Cardiac muscle cell (in vitro differentiated cells and primary cell): Measurements from ENCODE around the gene CD3E. TPM values are rescaled to one million over a fixed set of nuclear protein-coding genes. Genes with fewer than 3 reads are reported as not detected.

Source experiments
- DNase-seq, 2 donors: peaks; one replicate each; pipeline versions ENCODE4 v3.0.0 to v3.0.0-alpha.2; 2010 to 2017; ENCODE audit warnings: low read depth in 1 of 2, low spot score in 1 of 2
- H3K27ac ChIP-seq: fragments of 200-600 bp; sonication (generic); 2 replicates; pipeline ENCODE4 v1.5.1; 2016
- H3K27me3 ChIP-seq: fragments of 200-600 bp; sonication (generic); 2 replicates; pipeline ENCODE4 v1.6.0; 2016; ENCODE audit warnings: control low read depth
- H3K36me3 ChIP-seq: fragments of 200-600 bp; sonication (generic); 2 replicates; pipeline ENCODE4 v1.5.1; 2016; ENCODE audit warnings: control low read depth
- H3K4me1 ChIP-seq: fragments of 200-600 bp; sonication (generic); 2 replicates; pipeline ENCODE4 v1.8.1; 2017; ENCODE audit warnings: low read depth, mild to moderate bottlenecking, mixed run types
- H3K4me3 ChIP-seq: fragments of 200-600 bp; sonication (generic); 2 replicates; pipeline ENCODE4 v1.5.1; 2016; ENCODE audit warnings: mild to moderate bottlenecking
- H3K9me3 ChIP-seq: fragments of 200-600 bp; sonication (generic); 2 replicates; pipeline ENCODE4 v1.5.1; 2017; ENCODE audit warnings: low read depth, mild to moderate bottlenecking, control low read depth
- polyA plus RNA-seq: library from polyadenylated mRNA; unstranded; fragments of >200 nt; fragmentation: Nextera tagmentation; extraction: Ambion mirVana; gene quantifications from 2 replicates; pipeline ENCODE4 v1.2.1, GENCODE V29; 2016
- total RNA-seq: library from RNA; depleted of rRNA; stranded (reverse); fragments of >200 nt; gene quantifications from 2 replicates; pipeline ENCODE4 v1.2.3, GENCODE V29; 2016
- TF ChIP-seq, protein P1 (sequence below): IDR thresholded peaks from 2 replicates; pipeline ENCODE4 v1.5.1; 2012; ENCODE audit warnings: low read depth, mild to moderate bottlenecking, low read length

Gene CD3E
- total and polyA plus RNA-seq, 2 experiments from 2014 or later = not detected

DNA sequence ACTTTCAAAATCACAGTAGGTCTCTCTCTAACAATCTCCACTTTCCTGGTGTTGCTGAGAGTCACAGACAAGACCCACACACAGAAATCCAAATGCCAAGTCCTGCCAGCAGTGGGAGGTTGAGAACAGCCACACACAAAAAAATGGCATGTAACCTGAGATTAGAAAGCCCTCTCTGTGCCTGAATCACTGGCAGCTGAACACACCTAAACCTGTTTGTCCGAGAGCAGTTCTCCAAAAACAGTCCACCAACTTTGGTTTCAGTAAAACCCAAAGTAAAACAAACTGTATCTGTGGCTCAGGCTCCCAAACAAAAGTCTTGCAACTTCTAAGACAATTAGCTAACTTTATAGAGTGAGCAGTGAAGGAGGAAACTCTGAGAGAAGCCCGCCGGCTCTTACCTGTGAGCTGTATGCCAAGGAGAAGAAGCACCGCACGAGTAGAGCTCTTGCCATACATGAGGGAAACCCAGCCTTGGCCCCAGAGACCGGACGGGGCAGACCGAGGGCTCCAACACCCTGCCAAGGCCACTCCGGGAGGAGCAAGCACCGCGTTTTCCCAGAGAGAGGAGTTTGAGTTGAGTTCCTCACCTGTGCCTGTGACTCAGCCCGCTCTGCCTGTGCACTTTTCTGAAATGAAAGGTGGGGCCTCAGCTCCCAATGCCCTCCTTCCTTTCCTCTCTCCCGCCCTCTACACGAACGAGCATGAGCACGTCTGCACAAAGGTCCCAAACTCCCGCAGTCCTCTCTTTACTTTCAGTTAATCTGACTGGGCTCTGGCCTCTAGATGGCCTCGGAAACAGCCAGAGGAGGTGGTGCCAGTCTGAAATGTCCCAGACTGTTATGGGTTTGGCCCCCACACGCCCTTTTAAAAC is 40.6 kb upstream of the CD3E start, which contains the start of gene MPZL2:
Gene MPZL2, minus strand, starts transcription at position 603 of the 874 bp plus-strand sequence. Its CDS starts 144 bp downstream, at position 459.
- H3K9me3 ChIP-seq = no peaks in the 10 kb centered on the region
- H3K27me3 ChIP-seq = peaks cover 93% of the 10 kb centered on the region
- TF ChIP-seq, protein P1, sequence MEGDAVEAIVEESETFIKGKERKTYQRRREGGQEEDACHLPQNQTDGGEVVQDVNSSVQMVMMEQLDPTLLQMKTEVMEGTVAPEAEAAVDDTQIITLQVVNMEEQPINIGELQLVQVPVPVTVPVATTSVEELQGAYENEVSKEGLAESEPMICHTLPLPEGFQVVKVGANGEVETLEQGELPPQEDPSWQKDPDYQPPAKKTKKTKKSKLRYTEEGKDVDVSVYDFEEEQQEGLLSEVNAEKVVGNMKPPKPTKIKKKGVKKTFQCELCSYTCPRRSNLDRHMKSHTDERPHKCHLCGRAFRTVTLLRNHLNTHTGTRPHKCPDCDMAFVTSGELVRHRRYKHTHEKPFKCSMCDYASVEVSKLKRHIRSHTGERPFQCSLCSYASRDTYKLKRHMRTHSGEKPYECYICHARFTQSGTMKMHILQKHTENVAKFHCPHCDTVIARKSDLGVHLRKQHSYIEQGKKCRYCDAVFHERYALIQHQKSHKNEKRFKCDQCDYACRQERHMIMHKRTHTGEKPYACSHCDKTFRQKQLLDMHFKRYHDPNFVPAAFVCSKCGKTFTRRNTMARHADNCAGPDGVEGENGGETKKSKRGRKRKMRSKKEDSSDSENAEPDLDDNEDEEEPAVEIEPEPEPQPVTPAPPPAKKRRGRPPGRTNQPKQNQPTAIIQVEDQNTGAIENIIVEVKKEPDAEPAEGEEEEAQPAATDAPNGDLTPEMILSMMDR = no peak
- no peaks in the 10 kb centered on the region for H3K36me3 ChIP-seq
- DNase-seq = peak in 1 of 2 donors; percentile 17
- H3K4me3 ChIP-seq = no peak within 1 kb of the TSS
- no peak within 1 kb of the TSS for H3K27ac ChIP-seq
- H3K4me1 ChIP-seq = no peaks in the 10 kb centered on the region

DNA sequence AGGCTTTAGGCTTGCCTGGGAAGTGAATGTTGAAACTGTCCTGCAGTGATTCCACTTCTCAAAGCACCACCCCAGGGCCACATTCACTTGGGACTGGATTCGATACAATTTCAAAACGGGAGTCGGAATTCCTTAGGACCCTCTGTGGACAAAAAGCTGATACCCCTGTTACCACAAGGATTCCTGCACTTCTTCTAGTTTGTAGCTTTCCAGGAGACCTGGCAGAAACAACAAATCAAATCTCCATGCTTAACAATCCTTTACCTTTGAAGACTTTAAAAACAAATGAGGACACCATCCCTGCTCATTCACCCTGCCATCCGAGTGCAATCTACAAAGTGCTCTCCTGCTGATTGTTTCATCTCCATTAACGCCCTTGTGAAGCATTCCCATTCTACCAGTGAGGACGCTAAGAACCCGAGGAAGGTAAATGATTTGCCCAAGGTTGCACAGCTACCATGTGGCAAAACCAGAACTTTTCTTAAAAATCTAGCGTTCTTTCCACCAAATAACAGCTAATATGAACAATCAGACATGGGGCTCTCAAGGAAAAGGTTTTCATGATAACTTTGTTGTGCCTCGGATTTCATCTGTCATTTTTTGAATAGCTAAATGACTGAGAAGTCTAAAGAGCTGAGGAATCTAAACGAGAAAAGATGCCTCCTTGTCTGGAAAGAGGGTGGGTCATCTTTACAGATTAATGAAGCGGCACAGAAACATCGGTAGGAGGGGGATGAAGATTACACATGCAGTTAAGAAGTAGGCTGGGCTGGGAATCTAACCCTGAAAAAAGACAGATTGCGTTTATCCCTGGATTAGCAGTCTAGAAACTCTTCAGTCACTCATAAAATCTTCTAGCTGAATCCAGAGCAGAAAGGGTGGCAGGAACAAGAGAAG is 39.7 kb upstream of the CD3E start:
- Histone ChIP-seq H3K9me3 (no peaks in the 10 kb centered on the region), H3K27me3 (peaks cover 99% of the 10 kb centered on the region), H3K4me3 (no peak overlapping the region), H3K4me1 (no peaks in the 10 kb centered on the region), H3K27ac (no peak overlapping the region), H3K36me3 (no peaks in the 10 kb centered on the region)
- no peak for DNase-seq
- TF ChIP-seq, protein P1 = no peak

DNA sequence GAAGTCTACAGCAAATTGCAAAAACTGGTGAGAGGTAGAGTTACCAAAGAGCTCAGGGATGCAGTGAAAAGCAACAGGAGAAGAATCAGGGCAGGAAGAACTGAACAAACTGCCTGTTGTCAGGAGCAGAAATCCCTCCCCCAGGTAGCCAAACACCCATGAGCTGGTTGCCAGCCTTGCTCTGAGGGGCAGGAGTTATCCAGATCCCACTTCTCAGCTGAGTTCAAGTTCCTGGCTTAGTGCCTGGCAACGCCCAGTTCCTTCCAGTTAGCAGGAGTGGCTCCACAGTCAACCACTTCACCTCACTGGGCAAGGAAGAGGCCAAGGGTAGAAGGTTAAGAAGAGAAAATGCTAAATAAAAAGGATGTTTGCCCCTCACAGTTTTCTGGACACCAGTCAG is 38.6 kb upstream of the CD3E start:
- Histone ChIP-seq H3K4me1 (no peaks in the 10 kb centered on the region), H3K9me3 (no peaks in the 10 kb centered on the region), H3K27me3 (peaks cover 92% of the 10 kb centered on the region), H3K36me3 (no peaks in the 10 kb centered on the region), H3K27ac (no peak overlapping the region), H3K4me3 (no peak overlapping the region)
- no peak for DNase-seq
- TF ChIP-seq, protein P1 = no peak

DNA sequence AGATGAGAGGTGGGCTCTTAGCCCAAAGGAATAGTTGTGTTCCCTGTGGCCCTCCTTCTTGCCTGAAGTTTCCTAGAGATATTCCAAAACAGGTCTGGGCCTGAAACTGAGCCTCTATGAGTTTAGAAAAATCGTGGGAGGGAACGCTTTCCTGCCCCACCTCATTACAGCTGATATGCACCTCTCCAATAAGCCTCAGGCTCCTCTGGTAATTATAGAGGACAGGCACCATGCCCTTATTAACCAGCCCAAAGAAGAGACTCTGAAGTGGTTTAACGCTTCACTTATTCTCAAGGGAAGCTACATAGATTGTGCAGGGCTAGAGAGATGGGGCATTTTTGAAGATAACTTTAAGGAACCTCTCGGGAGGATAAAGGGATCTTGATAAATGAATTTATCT is 37.0 kb upstream of the CD3E start:
- Histone ChIP-seq H3K27ac (no peak overlapping the region), H3K9me3 (no peaks in the 10 kb centered on the region), H3K36me3 (no peaks in the 10 kb centered on the region), H3K27me3 (peaks cover 76% of the 10 kb centered on the region), H3K4me1 (no peaks in the 10 kb centered on the region), H3K4me3 (no peak overlapping the region)
- TF ChIP-seq, protein P1 = no peak
- DNase-seq = no peak

DNA sequence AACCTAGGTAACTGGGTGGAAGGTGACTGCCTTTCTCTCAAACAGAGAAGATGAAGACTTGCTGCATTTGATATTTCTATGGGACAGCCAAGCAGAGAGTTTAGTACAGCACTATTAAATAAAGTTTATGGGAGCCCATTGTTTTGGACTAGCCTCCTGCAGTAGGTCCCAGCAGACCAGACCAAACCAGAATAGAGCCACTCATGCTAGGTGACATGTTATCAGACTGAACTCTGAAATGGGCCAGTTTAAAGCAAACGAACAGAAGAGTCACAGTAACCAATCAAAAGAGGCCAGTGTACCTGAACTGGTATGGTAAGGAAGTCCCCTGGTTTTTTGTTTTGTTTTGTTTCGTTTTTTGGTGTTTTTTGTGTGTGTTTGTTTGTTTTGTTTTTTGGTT is 32.5 kb upstream of the CD3E start:
- Histone ChIP-seq H3K27ac (no peak overlapping the region), H3K36me3 (no peaks in the 10 kb centered on the region), H3K27me3 (peaks cover 67% of the 10 kb centered on the region), H3K9me3 (no peaks in the 10 kb centered on the region), H3K4me1 (no peaks in the 10 kb centered on the region), H3K4me3 (no peak overlapping the region)
- TF ChIP-seq, protein P1 = no peak
- DNase-seq = no peak
